ENCODE results near the gene NT5C2.
"Not testable (repeated sequence)": the region's sequence is repeated elsewhere in the genome, so short reads cannot be mapped to it uniquely, and the experiment has no call there.

Gene NT5C2

DNA sequence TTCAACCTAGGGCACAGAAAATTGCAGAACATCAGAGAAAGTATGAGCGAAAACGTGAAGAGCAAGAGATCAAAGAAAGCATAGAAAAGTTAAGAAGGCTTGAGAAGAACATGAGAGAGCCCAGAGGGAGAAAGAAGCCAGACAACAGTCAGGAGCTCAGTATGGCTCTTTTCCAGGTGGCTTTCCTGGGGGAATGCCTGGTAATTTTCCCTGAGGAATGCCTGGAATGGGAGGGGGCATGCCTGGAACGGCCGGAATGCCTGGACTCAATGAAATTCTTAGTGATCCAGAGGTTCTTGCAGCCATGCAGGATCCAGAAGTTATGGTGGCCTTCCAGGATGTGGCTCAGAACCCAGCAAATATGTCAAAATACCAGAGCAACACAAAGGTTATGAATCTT, 23.3 kb upstream of the NT5C2 start:
- H3K36me3 ChIP-seq (ENCODE audit: control insufficient read depth, insufficient read depth, low read length); H3K27me3 ChIP-seq (ENCODE audit: control insufficient read depth, insufficient read depth, low read length); H3K4me3 ChIP-seq (ENCODE audit: low read length); H3K4me1 ChIP-seq (ENCODE audit: control insufficient read depth, insufficient read depth, low read length); H3K9me3 ChIP-seq (ENCODE audit: control insufficient read depth, low read length); H3K9ac ChIP-seq (ENCODE audit: low read length): not testable (repeated sequence)

DNA sequence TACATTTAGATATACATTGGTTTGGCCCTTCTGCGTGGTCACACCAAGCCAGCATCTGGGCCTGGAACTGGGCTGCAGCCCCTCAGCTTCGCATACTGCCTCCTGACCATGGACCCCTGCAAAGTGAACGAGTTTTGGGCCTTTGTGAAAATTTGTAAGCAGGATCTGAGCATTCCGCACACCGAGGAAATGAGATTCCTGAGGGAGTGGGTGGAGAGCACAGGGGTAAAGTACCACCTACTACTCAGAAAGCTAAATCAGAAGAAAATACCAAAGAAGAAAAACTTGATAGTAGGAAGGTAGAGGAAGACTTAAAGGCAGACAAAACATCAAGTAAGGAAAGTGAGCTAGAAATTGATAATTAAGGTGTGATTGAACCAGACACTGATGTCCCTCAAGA, 22.5 kb upstream of the NT5C2 start:
- H3K27me3 ChIP-seq (ENCODE audit: control insufficient read depth, insufficient read depth, low read length) = no peaks in the 10 kb centered on the region
- H3K4me3 ChIP-seq (ENCODE audit: low read length) = no peak overlapping the region
- no peak overlapping the region for H3K9ac ChIP-seq (ENCODE audit: low read length)
- no peaks in the 10 kb centered on the region for H3K9me3 ChIP-seq (ENCODE audit: control insufficient read depth, low read length)
- no peaks in the 10 kb centered on the region for H3K4me1 ChIP-seq (ENCODE audit: control insufficient read depth, insufficient read depth, low read length)
- no peaks in the 10 kb centered on the region for H3K36me3 ChIP-seq (ENCODE audit: control insufficient read depth, insufficient read depth, low read length)

DNA sequence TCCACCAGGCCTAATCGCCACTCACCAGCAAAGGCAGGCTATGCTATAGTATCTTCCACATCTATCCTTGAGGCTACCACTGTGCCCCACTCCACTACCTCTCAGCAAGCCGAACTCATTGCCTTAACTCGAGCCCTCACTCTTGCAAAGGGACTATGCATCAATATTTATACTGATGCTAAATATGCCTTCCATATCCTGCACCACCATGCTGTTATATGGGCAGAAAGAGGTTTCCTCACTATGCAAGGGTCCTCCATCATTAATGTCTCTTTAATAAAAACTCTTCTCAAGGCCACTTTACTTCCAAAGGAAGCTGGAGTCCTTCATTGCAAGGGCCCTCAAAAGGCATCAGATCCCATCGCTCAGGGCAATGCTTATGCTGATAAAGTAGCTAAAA, 17.2 kb upstream of the NT5C2 start:
- not testable (repeated sequence) for H3K27me3 ChIP-seq (ENCODE audit: control insufficient read depth, insufficient read depth, low read length); H3K4me1 ChIP-seq (ENCODE audit: control insufficient read depth, insufficient read depth, low read length); H3K36me3 ChIP-seq (ENCODE audit: control insufficient read depth, insufficient read depth, low read length); H3K9me3 ChIP-seq (ENCODE audit: control insufficient read depth, low read length); H3K9ac ChIP-seq (ENCODE audit: low read length); H3K4me3 ChIP-seq (ENCODE audit: low read length)

- H3K36me3 ChIP-seq (ENCODE audit: control insufficient read depth, insufficient read depth, low read length); H3K4me1 ChIP-seq (ENCODE audit: control insufficient read depth, insufficient read depth, low read length); H3K4me3 ChIP-seq (ENCODE audit: low read length); H3K9me3 ChIP-seq (ENCODE audit: control insufficient read depth, low read length); H3K27me3 ChIP-seq (ENCODE audit: control insufficient read depth, insufficient read depth, low read length); H3K9ac ChIP-seq (ENCODE audit: low read length): not testable (repeated sequence)
These were observed 14.6 kb upstream of the NT5C2 start for GRCh38 chr10:103207643-103208042.

GRCh38 chr10:103207141-103207540, 14.1 kb upstream of the NT5C2 start:
- H3K9ac ChIP-seq (ENCODE audit: low read length) = no peak overlapping the region
- no peaks in the 10 kb centered on the region for H3K36me3 ChIP-seq (ENCODE audit: control insufficient read depth, insufficient read depth, low read length)
- peaks cover 6% of the 10 kb centered on the region for H3K4me1 ChIP-seq (ENCODE audit: control insufficient read depth, insufficient read depth, low read length)
- no peak overlapping the region for H3K4me3 ChIP-seq (ENCODE audit: low read length)
- H3K9me3 ChIP-seq (ENCODE audit: control insufficient read depth, low read length) = no peaks in the 10 kb centered on the region
- H3K27me3 ChIP-seq (ENCODE audit: control insufficient read depth, insufficient read depth, low read length) = no peaks in the 10 kb centered on the region

DNA sequence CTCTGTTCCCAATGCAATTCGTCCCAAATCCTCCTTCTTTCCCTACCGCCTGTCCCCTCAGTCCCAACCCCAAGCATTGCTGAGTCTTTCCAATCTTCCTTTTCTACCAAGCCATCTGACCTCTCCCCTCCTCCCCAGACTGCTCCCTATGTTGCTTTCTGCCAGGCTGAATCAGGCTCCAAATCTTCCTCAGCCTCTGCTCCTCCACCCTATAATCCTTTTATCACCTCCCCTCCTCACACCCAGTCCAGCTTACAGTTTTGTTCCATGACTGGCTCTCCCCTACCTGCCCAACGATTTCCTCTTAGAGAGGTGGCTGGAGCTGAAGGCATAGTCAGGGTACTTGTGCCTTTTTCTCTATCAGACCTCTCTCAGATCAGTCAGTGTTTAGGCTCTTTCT, 13.6 kb upstream of the NT5C2 start:
- H3K4me3 ChIP-seq (ENCODE audit: low read length); H3K9me3 ChIP-seq (ENCODE audit: control insufficient read depth, low read length); H3K9ac ChIP-seq (ENCODE audit: low read length); H3K27me3 ChIP-seq (ENCODE audit: control insufficient read depth, insufficient read depth, low read length); H3K4me1 ChIP-seq (ENCODE audit: control insufficient read depth, insufficient read depth, low read length); H3K36me3 ChIP-seq (ENCODE audit: control insufficient read depth, insufficient read depth, low read length): not testable (repeated sequence)

- not testable (repeated sequence) for H3K36me3 ChIP-seq (ENCODE audit: control insufficient read depth, insufficient read depth, low read length); H3K9me3 ChIP-seq (ENCODE audit: control insufficient read depth, low read length); H3K4me3 ChIP-seq (ENCODE audit: low read length); H3K27me3 ChIP-seq (ENCODE audit: control insufficient read depth, insufficient read depth, low read length); H3K4me1 ChIP-seq (ENCODE audit: control insufficient read depth, insufficient read depth, low read length); H3K9ac ChIP-seq (ENCODE audit: low read length)
These were observed 12.3 kb upstream of the NT5C2 start for GRCh38 chr10:103205401-103205800.

- no peak overlapping the region for H3K9ac ChIP-seq (ENCODE audit: low read length)
- H3K4me1 ChIP-seq (ENCODE audit: control insufficient read depth, insufficient read depth, low read length) = peaks cover 6% of the 10 kb centered on the region
- H3K36me3 ChIP-seq (ENCODE audit: control insufficient read depth, insufficient read depth, low read length) = no peaks in the 10 kb centered on the region
- no peak overlapping the region for H3K4me3 ChIP-seq (ENCODE audit: low read length)
- no peaks in the 10 kb centered on the region for H3K27me3 ChIP-seq (ENCODE audit: control insufficient read depth, insufficient read depth, low read length)
- no peaks in the 10 kb centered on the region for H3K9me3 ChIP-seq (ENCODE audit: control insufficient read depth, low read length)
These were observed 11.5 kb upstream of the NT5C2 start for GRCh38 chr10:103204353-103205255.

- Histone ChIP-seq H3K27me3 (ENCODE audit: control insufficient read depth, insufficient read depth, low read length) (no peaks in the 10 kb centered on the region), H3K9me3 (ENCODE audit: control insufficient read depth, low read length) (no peaks in the 10 kb centered on the region), H3K9ac (ENCODE audit: low read length) (no peak overlapping the region), H3K4me1 (ENCODE audit: control insufficient read depth, insufficient read depth, low read length) (peaks cover 6% of the 10 kb centered on the region), H3K36me3 (ENCODE audit: control insufficient read depth, insufficient read depth, low read length) (no peaks in the 10 kb centered on the region), H3K4me3 (ENCODE audit: low read length) (no peak overlapping the region)
These were observed 10.4 kb upstream of the NT5C2 start for GRCh38 chr10:103203466-103203865.

DNA sequence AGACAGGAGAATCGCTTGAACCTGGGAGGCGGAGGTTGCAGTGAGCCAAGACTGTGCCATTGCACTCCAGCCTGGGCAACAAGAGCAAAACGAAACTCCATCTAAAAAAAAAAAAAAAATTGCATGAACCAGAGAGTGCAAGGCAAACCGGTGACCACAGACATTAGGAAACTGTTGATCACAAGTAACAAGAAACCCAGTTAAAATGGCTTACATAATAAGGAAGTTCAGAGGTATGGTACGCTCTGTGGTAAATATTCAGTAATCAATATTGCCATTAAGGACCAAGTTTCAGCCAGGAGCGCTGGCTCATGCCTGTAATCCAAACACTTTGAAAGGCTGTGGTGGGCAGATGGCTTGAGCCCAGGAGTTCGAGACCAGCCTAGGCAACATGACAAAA, 9.2 kb upstream of the NT5C2 start:
- Histone ChIP-seq H3K27me3 (ENCODE audit: control insufficient read depth, insufficient read depth, low read length) (no peaks in the 10 kb centered on the region), H3K9ac (ENCODE audit: low read length) (no peak overlapping the region), H3K4me1 (ENCODE audit: control insufficient read depth, insufficient read depth, low read length) (peaks cover 6% of the 10 kb centered on the region)

GRCh38 chr10:103199488-103199887, 6.4 kb upstream of the NT5C2 start:
- Histone ChIP-seq H3K4me3 (ENCODE audit: low read length) (no peak overlapping the region), H3K9me3 (ENCODE audit: control insufficient read depth, low read length) (no peaks in the 10 kb centered on the region), H3K9ac (ENCODE audit: low read length) (no peak overlapping the region), H3K27me3 (ENCODE audit: control insufficient read depth, insufficient read depth, low read length) (no peaks in the 10 kb centered on the region), H3K36me3 (ENCODE audit: control insufficient read depth, insufficient read depth, low read length) (no peaks in the 10 kb centered on the region), H3K4me1 (ENCODE audit: control insufficient read depth, insufficient read depth, low read length) (peaks cover 6% of the 10 kb centered on the region)

More for the DNA sequence above, 9.2 kb upstream of the NT5C2 start:
- no peaks in the 10 kb centered on the region for H3K9me3 ChIP-seq (ENCODE audit: control insufficient read depth, low read length)
- no peak overlapping the region for H3K4me3 ChIP-seq (ENCODE audit: low read length)
- H3K36me3 ChIP-seq (ENCODE audit: control insufficient read depth, insufficient read depth, low read length) = no peaks in the 10 kb centered on the region

- no peak overlapping the region for H3K9ac ChIP-seq (ENCODE audit: low read length)
- no peaks in the 10 kb centered on the region for H3K36me3 ChIP-seq (ENCODE audit: control insufficient read depth, insufficient read depth, low read length)
- peaks cover 14% of the 10 kb centered on the region for H3K4me1 ChIP-seq (ENCODE audit: control insufficient read depth, insufficient read depth, low read length)
- no peak overlapping the region for H3K4me3 ChIP-seq (ENCODE audit: low read length)
- no peaks in the 10 kb centered on the region for H3K9me3 ChIP-seq (ENCODE audit: control insufficient read depth, low read length)
- no peaks in the 10 kb centered on the region for H3K27me3 ChIP-seq (ENCODE audit: control insufficient read depth, insufficient read depth, low read length)
These were observed 5.6 kb upstream of the NT5C2 start for GRCh38 chr10:103198648-103199047.

DNA sequence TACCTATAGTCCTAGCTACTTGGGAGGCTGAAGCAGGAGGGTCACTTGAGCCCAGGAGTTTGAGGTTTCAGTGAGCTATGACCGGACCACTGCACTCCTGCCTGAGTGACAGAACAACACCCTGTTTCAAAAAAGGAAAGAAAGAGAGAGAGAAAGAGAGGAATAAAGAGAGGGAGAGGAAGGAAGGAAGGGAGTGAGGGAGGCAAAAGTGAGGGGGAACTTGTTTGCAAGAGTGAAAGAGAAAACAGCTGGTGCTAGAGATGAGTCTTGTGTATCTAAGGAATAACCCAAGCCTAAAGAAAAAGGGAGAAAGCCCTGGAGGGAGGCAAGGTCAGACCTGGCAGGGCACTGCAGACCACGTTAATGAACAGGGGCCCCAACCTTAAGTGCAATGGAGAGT, 4.8 kb upstream of the NT5C2 start:
- H3K4me1 ChIP-seq (ENCODE audit: control insufficient read depth, insufficient read depth, low read length) = peaks cover 17% of the 10 kb centered on the region
- H3K9me3 ChIP-seq (ENCODE audit: control insufficient read depth, low read length) = no peaks in the 10 kb centered on the region
- no peak overlapping the region for H3K9ac ChIP-seq (ENCODE audit: low read length)
- H3K27me3 ChIP-seq (ENCODE audit: control insufficient read depth, insufficient read depth, low read length) = no peaks in the 10 kb centered on the region
- H3K36me3 ChIP-seq (ENCODE audit: control insufficient read depth, insufficient read depth, low read length) = no peaks in the 10 kb centered on the region
- H3K4me3 ChIP-seq (ENCODE audit: low read length) = no peak overlapping the region
